ENCODE results near the gene PDLIM7.

The PDLIM7 gene

DNA sequence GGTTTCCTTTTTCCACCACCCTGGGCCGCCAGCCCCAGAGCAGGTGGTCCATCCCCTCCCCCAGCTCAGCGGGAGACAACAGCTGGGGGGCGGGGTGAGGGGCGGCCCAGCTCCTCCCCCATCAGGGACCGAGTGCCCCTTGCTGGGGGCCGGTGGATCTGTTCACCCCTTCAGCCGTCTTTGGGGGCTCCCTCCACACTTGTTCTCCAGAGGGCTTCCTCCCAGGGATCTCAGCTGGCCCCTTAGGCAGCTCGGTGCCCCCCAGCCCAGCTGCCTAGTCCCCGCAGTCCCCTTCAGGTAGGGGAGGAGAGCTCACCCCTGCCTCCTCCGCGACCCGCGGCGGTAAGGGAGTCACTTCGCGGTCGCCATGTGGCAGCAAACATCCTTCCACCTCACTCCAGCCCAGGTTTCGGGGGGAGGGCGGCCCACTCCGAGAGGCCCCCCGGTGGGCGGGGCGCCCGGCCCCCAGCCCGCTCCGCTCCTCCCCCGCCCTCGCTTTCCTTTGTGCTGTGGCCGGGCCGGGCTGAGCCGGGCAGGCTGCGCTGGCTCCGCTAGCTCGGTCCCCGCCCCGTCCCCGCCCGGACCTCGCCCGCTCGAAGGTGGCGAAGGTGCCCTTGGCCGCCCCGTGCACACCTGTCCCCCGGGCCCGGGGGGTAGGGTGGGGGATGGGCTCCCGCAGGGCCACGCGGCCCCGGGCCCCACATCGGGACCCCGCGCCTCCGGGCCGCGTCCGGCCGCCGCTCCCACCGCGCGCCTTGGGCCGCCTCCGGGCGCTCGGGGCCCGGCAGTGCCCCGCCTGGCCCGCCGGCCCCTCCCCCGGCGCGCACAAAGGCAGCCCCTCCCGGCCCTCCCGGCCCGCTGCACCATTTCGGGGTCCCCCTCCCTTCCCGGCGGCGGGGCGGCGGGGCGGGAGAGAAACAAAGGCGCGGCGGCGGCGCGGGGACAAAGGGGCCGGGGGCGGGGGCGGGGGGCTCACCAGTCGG, 24.7 kb downstream of the PDLIM7 start:
- no peak for DNase-seq

DNA sequence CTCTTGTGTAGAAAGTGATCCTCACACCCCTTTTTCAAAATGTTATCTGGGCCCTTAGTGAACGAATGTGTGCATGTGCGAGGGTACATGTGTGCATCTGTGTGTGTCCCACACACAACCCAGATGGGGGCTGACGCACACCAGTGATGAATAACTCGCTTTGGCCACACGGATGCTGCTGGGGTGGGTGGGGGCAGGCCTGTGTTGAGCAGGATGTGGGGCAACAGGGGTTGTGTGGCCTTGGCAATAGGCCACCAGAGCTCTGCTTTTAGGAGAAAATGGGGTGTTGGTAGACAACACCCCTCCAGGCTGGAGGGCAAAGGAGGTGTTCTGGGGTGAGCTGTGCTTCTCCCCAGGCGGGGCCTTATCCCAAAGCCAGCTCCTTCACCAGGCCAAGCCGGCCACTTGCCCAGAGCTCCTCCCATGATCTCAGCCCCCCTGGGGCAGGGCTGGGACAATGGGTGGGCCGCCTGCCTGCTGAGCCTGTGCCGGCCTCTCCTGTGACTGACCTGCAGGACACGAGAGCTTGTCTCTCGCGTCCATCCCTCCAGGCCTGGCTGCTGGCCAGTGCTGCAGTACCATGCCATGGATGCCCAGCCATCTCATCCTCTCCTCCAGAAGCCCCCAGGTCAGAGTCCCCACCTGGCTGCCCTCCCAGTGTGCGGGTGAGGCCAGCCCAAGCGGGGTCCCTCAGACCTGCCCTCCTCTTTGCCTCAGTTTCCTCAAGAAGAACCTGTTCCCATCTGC, 25.6 kb downstream of the PDLIM7 start:
- DNase-seq = no peak

- DNase-seq = no peak
These were observed 26.5 kb downstream of the PDLIM7 start for GRCh38 chr5:177470759-177471536.

DNA sequence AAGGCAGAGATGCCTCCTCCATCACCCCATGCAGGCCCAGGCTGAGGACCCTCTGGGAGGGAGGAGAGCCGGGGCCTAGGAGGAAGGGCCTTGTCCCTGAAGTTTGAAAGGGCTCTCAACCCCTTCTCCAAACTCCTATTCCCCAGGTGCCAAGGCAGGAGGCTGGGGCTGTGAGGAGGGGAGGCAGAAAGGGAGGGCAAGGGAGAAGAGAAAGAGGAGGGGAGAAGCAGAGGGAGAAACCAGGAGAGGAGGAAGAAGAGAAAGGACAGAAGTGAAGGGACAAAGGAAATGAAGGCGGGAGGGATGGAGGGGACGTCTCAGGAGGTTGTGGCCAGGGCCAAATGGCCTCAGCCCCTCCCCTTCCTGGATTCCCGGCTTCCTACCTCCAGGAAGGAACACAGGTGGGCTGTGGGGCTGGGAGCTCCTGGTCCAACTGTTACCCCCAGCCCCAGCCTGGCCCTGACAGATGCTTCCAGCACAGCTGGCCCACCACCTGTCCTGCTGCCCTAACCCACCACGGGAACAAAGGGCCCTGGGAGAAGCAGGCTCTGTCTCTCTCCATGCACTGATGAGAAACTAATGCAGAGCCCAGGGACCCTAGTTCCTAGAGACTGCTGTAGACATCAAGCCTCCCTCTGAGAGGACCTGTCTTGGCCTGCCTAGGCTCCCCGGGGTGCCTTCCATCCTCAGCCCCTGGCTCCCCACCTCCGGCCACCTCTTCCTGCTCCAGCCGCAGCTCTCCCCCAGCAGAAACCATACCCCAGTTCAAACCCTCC, 27.5 kb downstream of the PDLIM7 start:
- DNase-seq = no peak

- no peak for DNase-seq
These were observed 28.4 kb downstream of the PDLIM7 start for GRCh38 chr5:177468685-177469628.

DNA sequence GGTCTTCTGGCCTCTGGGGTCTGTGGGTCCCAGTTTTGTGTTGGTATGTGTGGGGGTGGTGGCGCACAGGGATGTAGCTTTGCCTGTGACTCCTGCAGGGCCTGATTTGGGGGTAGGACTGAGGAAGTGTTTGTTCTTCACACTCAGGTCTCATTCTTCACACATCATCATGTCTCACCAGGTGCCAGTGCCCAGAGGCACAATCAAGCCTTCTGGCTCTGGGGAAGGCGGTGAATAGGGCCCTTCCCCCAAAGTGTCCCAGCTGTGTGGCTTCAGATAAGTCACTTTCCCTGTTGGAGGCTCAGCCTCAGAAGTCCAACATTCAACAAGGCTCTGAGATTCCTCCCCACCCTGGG, 29.1 kb downstream of the PDLIM7 start:
- DNase-seq = no peak

GRCh38 chr5:177467436-177467835, 30.0 kb downstream of the PDLIM7 start:
- DNase-seq = no peak

DNA sequence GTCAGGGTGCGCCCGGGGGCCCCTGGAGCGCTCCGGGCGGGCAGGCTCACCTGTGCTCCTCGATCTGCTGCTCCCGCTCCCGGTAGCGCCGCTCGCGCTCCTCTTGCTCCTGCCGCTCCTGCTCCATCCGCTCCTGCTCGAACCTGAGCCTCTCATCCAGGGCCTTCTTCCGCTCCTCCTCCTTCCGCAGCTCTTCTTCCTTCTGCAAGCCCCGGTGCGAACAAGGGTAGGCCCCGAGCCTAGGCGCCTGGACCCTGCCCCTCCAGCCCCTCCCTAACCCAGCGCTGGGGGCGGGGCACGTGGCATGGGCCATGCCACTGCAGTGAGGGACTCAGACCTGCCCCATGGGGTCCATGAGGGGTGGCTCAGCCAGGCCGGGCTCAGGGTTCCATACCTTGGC, 30.5 kb downstream of the PDLIM7 start:
- no peak for DNase-seq

DNA sequence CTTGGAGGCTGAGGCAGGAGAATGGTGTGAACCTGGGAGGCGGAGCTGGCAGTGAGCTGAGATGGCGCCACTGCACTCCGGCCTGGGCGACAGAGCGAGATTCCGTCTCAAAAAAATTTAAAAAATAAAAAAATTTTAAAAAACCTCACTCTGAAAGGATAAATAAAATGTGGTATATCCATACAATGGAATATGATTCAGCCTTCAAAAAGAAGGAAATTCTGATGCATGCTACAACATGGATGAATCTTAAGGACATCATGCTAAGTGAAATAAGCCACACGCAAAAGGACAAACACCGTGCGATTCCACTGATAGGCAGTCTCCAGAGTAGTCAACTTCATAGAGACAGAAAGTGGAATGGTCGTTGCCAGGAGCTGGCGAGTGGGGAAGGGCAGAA, 32.4 kb downstream of the PDLIM7 start:
- no peak for DNase-seq

- DNase-seq = no peak
These were observed 35.3 kb downstream of the PDLIM7 start for GRCh38 chr5:177462021-177462670.

- no peak for DNase-seq
These were observed 37.4 kb downstream of the PDLIM7 start for GRCh38 chr5:177459819-177460628.

GRCh38 chr5:177459357-177459756, 38.0 kb downstream of the PDLIM7 start:
- DNase-seq = no peak

GRCh38 chr5:177458912-177459350, 38.5 kb downstream of the PDLIM7 start:
- DNase-seq = no peak

GRCh38 chr5:177457852-177458681, 39.3 kb downstream of the PDLIM7 start:
- no peak for DNase-seq

GRCh38 chr5:177456976-177457851, 40.2 kb downstream of the PDLIM7 start:
- no peak for DNase-seq

DNA sequence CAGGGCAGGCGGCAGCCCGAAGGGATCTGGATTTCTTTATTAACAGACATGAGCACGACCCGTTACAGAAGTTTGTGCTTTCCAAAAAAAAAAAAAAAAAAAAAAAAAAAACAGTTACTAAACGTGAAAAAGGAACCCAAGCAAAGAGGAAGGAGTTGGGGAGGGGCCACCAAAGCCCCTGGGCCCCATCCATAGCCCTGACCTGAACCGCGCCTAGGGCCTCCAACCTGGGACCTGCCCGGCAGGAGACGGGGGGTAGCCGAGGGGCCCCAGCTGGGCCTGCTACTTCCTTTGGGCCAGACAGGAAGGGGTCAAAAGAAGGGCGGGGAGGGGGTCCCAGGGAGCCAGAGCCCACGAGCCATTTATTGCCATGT, 40.8 kb downstream of the PDLIM7 start:
- DNase-seq = no peak

Measured in effector CD4-positive, alpha-beta T cell (primary cell).